HEK293 (cell line): ENCODE data around the gene UBE2M.

Experiments
- CTCF ChIP-seq: fragments of 450-650 bp; formaldehyde crosslinking; IDR thresholded peaks from 2 replicates; pipeline ENCODE4 v1.5.1; 2016; ENCODE audit warnings: missing biosample characterization, missing genetic modification characterization
- EGR2 ChIP-seq: fragments of 450-650 bp; formaldehyde crosslinking; IDR thresholded peaks from 2 replicates; pipeline ENCODE4 v1.5.1; 2016; ENCODE audit warnings: low read depth, missing biosample characterization, missing genetic modification characterization
- GLI4 ChIP-seq: fragments of 450-650 bp; formaldehyde crosslinking; IDR thresholded peaks from 2 replicates; pipeline ENCODE4 v1.5.1; 2016; ENCODE audit warnings: missing biosample characterization, missing genetic modification characterization
- INSM2 ChIP-seq: fragments of 450-650 bp; formaldehyde crosslinking; IDR thresholded peaks from 2 replicates; pipeline ENCODE4 v1.5.1; 2016; ENCODE audit warnings: missing biosample characterization, missing genetic modification characterization
- RBAK ChIP-seq: fragments of 450-650 bp; formaldehyde crosslinking; IDR thresholded peaks from 2 replicates; pipeline ENCODE4 v1.5.1; 2016; ENCODE audit warnings: missing biosample characterization, missing genetic modification characterization
- SALL2 ChIP-seq: fragments of 450-650 bp; formaldehyde crosslinking; IDR thresholded peaks from 2 replicates; pipeline ENCODE4 v1.5.0; 2017; ENCODE audit warnings: missing biosample characterization, mild to moderate bottlenecking, missing genetic modification characterization, borderline replicate concordance
- SP7 ChIP-seq: fragments of 450-650 bp; formaldehyde crosslinking; IDR thresholded peaks from 2 replicates; pipeline ENCODE4 v1.5.1; 2016; ENCODE audit warnings: missing biosample characterization, missing genetic modification characterization
- TCF7L2 ChIP-seq: IDR thresholded peaks from 2 replicates; pipeline ENCODE4 v1.6.1; 2011; ENCODE audit warnings: low read depth, mild to moderate bottlenecking, inconsistent platforms, low read length, moderate library complexity, borderline replicate concordance
- ZBTB1 ChIP-seq: fragments of 450-650 bp; formaldehyde crosslinking; IDR thresholded peaks from 2 replicates; pipeline ENCODE4 v1.5.1; 2016; ENCODE audit warnings: missing biosample characterization, missing genetic modification characterization
- ZFP69B ChIP-seq: fragments of 450-650 bp; formaldehyde crosslinking; IDR thresholded peaks from 2 replicates; pipeline ENCODE4 v1.5.1; 2016; ENCODE audit warnings: missing biosample characterization, missing genetic modification characterization
- ZNF175 ChIP-seq: fragments of 450-650 bp; formaldehyde crosslinking; IDR thresholded peaks from 2 replicates; pipeline ENCODE4 v1.5.1; 2016; ENCODE audit warnings: missing biosample characterization, missing genetic modification characterization
- ZNF184 ChIP-seq: fragments of 450-650 bp; IDR thresholded peaks from 2 replicates; pipeline ENCODE4 v1.5.1; 2018; ENCODE audit warnings: missing biosample characterization, mild to moderate bottlenecking, missing genetic modification characterization
- ZNF221 ChIP-seq: fragments of 450-650 bp; formaldehyde crosslinking; IDR thresholded peaks from 2 replicates; pipeline ENCODE4 v1.5.1; 2017; ENCODE audit warnings: missing biosample characterization, missing genetic modification characterization, borderline replicate concordance
- ZNF24 ChIP-seq: fragments of 450-650 bp; formaldehyde crosslinking; IDR thresholded peaks from 2 replicates; pipeline ENCODE4 v1.5.1; 2016; ENCODE audit warnings: missing biosample characterization, missing genetic modification characterization
- ZNF302 ChIP-seq: fragments of 450-650 bp; formaldehyde crosslinking; IDR thresholded peaks from 2 replicates; pipeline ENCODE4 v1.5.1; 2016; ENCODE audit warnings: missing biosample characterization, missing genetic modification characterization, low read depth
- ZNF324 ChIP-seq: fragments of 450-650 bp; formaldehyde crosslinking; IDR thresholded peaks from 2 replicates; pipeline ENCODE4 v1.5.1; 2016; ENCODE audit warnings: missing biosample characterization, missing genetic modification characterization
- ZNF335 ChIP-seq: fragments of 450-650 bp; formaldehyde crosslinking; conservative IDR thresholded peaks from 2 replicates; pipeline ENCODE4 v1.5.1; 2016; ENCODE audit warnings: missing biosample characterization, missing genetic modification characterization
- ZNF501 ChIP-seq: fragments of 450-650 bp; formaldehyde crosslinking; IDR thresholded peaks from 2 replicates; pipeline ENCODE4 v1.5.1; 2016; ENCODE audit warnings: missing biosample characterization, missing genetic modification characterization
- ZNF510 ChIP-seq: fragments of 450-650 bp; formaldehyde crosslinking; IDR thresholded peaks from 2 replicates; pipeline ENCODE4 v1.5.1; 2018; ENCODE audit warnings: mild to moderate bottlenecking, missing genetic modification characterization, missing biosample characterization; ENCODE audit not compliant: insufficient replicate concordance
- ZNF645 ChIP-seq: fragments of 450-650 bp; formaldehyde crosslinking; IDR thresholded peaks from 2 replicates; pipeline ENCODE4; 2016; ENCODE audit warnings: missing biosample characterization, missing genetic modification characterization
- ZNF747 ChIP-seq: fragments of 450-650 bp; formaldehyde crosslinking; IDR thresholded peaks from 2 replicates; pipeline ENCODE4 v1.5.1; 2016; ENCODE audit warnings: missing biosample characterization, missing genetic modification characterization
- TF ChIP-seq, protein P1 (sequence below): fragments of 450-650 bp; formaldehyde crosslinking; IDR thresholded peaks from 2 replicates; pipeline ENCODE4 v1.5.1; 2016; ENCODE audit warnings: missing biosample characterization, missing genetic modification characterization, borderline replicate concordance
- TF ChIP-seq, protein P2 (sequence below): fragments of 450-650 bp; formaldehyde crosslinking; IDR thresholded peaks from 2 replicates; pipeline ENCODE4 v1.5.1; 2017; ENCODE audit warnings: missing biosample characterization, missing genetic modification characterization
- TF ChIP-seq, protein P3 (sequence below): fragments of 450-650 bp; formaldehyde crosslinking; IDR thresholded peaks from 2 replicates; pipeline ENCODE4 v1.5.1; 2016; ENCODE audit warnings: missing biosample characterization, missing genetic modification characterization, low read depth
- TF ChIP-seq, protein P4 (sequence below): fragments of 450-650 bp; formaldehyde crosslinking; IDR thresholded peaks from 2 replicates; pipeline ENCODE4 v1.5.1; 2016; ENCODE audit warnings: missing biosample characterization, missing genetic modification characterization
- TF ChIP-seq, protein P5 (sequence below): fragments of 450-650 bp; formaldehyde crosslinking; IDR thresholded peaks from 2 replicates; pipeline ENCODE4 v1.5.1; 2016; ENCODE audit warnings: missing biosample characterization, missing genetic modification characterization

The UBE2M gene

GRCh38 chr19:58558623-58559274 is 338 bp upstream of the UBE2M start (continued):
- TF ChIP-seq INSM2 = no peak
- TF ChIP-seq, protein P1, sequence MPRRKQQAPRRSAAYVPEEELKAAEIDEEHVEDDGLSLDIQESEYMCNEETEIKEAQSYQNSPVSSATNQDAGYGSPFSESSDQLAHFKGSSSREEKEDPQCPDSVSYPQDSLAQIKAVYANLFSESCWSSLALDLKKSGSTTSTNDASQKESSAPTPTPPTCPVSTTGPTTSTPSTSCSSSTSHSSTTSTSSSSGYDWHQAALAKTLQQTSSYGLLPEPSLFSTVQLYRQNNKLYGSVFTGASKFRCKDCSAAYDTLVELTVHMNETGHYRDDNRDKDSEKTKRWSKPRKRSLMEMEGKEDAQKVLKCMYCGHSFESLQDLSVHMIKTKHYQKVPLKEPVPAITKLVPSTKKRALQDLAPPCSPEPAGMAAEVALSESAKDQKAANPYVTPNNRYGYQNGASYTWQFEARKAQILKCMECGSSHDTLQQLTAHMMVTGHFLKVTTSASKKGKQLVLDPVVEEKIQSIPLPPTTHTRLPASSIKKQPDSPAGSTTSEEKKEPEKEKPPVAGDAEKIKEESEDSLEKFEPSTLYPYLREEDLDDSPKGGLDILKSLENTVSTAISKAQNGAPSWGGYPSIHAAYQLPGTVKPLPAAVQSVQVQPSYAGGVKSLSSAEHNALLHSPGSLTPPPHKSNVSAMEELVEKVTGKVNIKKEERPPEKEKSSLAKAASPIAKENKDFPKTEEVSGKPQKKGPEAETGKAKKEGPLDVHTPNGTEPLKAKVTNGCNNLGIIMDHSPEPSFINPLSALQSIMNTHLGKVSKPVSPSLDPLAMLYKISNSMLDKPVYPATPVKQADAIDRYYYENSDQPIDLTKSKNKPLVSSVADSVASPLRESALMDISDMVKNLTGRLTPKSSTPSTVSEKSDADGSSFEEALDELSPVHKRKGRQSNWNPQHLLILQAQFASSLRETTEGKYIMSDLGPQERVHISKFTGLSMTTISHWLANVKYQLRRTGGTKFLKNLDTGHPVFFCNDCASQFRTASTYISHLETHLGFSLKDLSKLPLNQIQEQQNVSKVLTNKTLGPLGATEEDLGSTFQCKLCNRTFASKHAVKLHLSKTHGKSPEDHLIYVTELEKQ (tag by site-specific recombination) = no peak
- TF ChIP-seq EGR2 = no peak
- no peak for TF ChIP-seq ZBTB1 (tag by site-specific recombination)
- TF ChIP-seq ZNF221 (tag by site-specific recombination) = no peak
- no peak for TF ChIP-seq ZNF645 (tag by site-specific recombination)
- no peak for TF ChIP-seq ZNF747 (tag by site-specific recombination)
- TF ChIP-seq, protein P2, sequence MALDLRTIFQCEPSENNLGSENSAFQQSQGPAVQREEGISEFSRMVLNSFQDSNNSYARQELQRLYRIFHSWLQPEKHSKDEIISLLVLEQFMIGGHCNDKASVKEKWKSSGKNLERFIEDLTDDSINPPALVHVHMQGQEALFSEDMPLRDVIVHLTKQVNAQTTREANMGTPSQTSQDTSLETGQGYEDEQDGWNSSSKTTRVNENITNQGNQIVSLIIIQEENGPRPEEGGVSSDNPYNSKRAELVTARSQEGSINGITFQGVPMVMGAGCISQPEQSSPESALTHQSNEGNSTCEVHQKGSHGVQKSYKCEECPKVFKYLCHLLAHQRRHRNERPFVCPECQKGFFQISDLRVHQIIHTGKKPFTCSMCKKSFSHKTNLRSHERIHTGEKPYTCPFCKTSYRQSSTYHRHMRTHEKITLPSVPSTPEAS = no peak
- no peak for TF ChIP-seq ZNF501 (tag by site-specific recombination)
- no peak for TF ChIP-seq SALL2 (tag by site-specific recombination)
- no peak for TF ChIP-seq ZNF510
- TF ChIP-seq, protein P3, sequence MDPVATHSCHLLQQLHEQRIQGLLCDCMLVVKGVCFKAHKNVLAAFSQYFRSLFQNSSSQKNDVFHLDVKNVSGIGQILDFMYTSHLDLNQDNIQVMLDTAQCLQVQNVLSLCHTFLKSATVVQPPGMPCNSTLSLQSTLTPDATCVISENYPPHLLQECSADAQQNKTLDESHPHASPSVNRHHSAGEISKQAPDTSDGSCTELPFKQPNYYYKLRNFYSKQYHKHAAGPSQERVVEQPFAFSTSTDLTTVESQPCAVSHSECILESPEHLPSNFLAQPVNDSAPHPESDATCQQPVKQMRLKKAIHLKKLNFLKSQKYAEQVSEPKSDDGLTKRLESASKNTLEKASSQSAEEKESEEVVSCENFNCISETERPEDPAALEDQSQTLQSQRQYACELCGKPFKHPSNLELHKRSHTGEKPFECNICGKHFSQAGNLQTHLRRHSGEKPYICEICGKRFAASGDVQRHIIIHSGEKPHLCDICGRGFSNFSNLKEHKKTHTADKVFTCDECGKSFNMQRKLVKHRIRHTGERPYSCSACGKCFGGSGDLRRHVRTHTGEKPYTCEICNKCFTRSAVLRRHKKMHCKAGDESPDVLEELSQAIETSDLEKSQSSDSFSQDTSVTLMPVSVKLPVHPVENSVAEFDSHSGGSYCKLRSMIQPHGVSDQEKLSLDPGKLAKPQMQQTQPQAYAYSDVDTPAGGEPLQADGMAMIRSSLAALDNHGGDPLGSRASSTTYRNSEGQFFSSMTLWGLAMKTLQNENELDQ (tag by site-specific recombination) = no peak
- TF ChIP-seq ZNF324 (tag by site-specific recombination) = no peak
- no peak for TF ChIP-seq SP7
- TF ChIP-seq CTCF (tag by site-specific recombination) = no peak
- TF ChIP-seq ZNF302 (tag by site-specific recombination) = no peak
- TF ChIP-seq GLI4 = 0 out of 2 replicates have a peak, but pooled peaks have one; percentile 41
- no peak for TF ChIP-seq ZNF24
- TF ChIP-seq RBAK (tag by site-specific recombination) = no peak
- no peak for TF ChIP-seq ZFP69B (tag by site-specific recombination)
- no peak for TF ChIP-seq ZNF175 (tag by site-specific recombination)
- TF ChIP-seq ZNF184 = no peak
- TF ChIP-seq, protein P4, sequence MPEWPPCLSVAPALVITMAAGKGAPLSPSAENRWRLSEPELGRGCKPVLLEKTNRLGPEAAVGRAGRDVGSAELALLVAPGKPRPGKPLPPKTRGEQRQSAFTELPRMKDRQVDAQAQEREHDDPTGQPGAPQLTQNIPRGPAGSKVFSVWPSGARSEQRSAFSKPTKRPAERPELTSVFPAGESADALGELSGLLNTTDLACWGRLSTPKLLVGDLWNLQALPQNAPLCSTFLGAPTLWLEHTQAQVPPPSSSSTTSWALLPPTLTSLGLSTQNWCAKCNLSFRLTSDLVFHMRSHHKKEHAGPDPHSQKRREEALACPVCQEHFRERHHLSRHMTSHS = no peak
- no peak for TF ChIP-seq TCF7L2
- peak; percentile 97 for TF ChIP-seq ZNF335 (tag by site-specific recombination)
- TF ChIP-seq, protein P5, sequence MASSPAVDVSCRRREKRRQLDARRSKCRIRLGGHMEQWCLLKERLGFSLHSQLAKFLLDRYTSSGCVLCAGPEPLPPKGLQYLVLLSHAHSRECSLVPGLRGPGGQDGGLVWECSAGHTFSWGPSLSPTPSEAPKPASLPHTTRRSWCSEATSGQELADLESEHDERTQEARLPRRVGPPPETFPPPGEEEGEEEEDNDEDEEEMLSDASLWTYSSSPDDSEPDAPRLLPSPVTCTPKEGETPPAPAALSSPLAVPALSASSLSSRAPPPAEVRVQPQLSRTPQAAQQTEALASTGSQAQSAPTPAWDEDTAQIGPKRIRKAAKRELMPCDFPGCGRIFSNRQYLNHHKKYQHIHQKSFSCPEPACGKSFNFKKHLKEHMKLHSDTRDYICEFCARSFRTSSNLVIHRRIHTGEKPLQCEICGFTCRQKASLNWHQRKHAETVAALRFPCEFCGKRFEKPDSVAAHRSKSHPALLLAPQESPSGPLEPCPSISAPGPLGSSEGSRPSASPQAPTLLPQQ = 0 out of 2 replicates have a peak, but pooled peaks have one; percentile 26
